ENCODE measurements around the gene CAST. TPM values are rescaled to one million over a fixed set of nuclear protein-coding genes. Genes with fewer than 3 reads are reported as not detected.

The CAST gene
- total and polyA plus RNA-seq, 2 donors (not counting 3 experiments of a cell fraction or from before 2014, with no cell fraction given), result 33.7 to 194 TPM

DNA sequence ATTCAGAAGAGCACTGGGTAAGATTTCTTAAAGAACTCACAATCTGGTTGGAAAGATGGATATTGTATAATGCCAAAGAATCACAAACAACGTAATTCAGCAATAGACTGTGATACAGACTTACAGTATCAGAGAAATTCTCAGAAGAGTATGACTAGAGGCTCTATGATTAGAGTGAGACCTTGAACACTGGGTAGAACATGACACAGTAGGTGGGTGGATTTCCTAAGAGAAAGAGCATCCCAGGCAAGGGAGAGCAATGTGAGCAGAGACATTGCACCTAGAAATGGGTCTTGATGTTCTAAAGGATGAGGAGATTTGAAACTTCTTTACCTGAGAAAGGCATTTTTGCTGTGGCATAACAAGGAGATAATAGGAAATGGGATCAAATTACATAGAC, 27.3 kb upstream of the CAST start:
- CTCF ChIA-PET, result interaction anchor here (1.1 to 1.5 kb wide), 2 partner anchors 10 to 27 kb away, joined by 3 to 7 read pairs; partner anchors contain the start of gene CAST
- POLR2A ChIA-PET, result no interaction called here
- H3K27me3 ChIP-seq (ENCODE audit: control insufficient read depth in 2 of 2, insufficient read depth in 2 of 2, low read length in 2 of 2), result no peaks in the 10 kb centered on the region
- H3K4me3 ChIP-seq (replicated peaks in 1 of 3; ENCODE audit: insufficient read depth in 1 of 3, low read depth in 1 of 3, low read length in 3 of 3), result no peak overlapping the region
- no peaks in the 10 kb centered on the region for H3K36me3 ChIP-seq (ENCODE audit: control insufficient read depth in 2 of 2, extremely low read depth in 1 of 2, insufficient read depth in 2 of 2, low read length in 2 of 2)
- H3K79me2 ChIP-seq (ENCODE audit: control insufficient read depth, insufficient read depth, low read length), result no peaks in the 10 kb centered on the region
- TF ChIP-seq POLR2A (IDR thresholded peaks at IDR 0.05; ENCODE audit: low read depth, low read length) (no peak), MYC (IDR thresholded peaks at IDR 0.05; ENCODE audit: low read depth, low read length) (no peak), FOS (IDR thresholded peaks at IDR 0.05; ENCODE audit: borderline replicate concordance, insufficient read depth, low read length) (no peak), EZH2 (IDR thresholded peaks at IDR 0.05; ENCODE audit: borderline replicate concordance, low read depth, low read length, severe bottlenecking) (no peak), JUN (IDR thresholded peaks at IDR 0.05; ENCODE audit: borderline replicate concordance, insufficient read depth, insufficient read length, low read depth) (no peak), POLR2AphosphoS5 (IDR thresholded peaks at IDR 0.05; ENCODE audit: insufficient read depth, low read depth, low read length) (no peak)
- TF ChIP-seq, protein P1, sequence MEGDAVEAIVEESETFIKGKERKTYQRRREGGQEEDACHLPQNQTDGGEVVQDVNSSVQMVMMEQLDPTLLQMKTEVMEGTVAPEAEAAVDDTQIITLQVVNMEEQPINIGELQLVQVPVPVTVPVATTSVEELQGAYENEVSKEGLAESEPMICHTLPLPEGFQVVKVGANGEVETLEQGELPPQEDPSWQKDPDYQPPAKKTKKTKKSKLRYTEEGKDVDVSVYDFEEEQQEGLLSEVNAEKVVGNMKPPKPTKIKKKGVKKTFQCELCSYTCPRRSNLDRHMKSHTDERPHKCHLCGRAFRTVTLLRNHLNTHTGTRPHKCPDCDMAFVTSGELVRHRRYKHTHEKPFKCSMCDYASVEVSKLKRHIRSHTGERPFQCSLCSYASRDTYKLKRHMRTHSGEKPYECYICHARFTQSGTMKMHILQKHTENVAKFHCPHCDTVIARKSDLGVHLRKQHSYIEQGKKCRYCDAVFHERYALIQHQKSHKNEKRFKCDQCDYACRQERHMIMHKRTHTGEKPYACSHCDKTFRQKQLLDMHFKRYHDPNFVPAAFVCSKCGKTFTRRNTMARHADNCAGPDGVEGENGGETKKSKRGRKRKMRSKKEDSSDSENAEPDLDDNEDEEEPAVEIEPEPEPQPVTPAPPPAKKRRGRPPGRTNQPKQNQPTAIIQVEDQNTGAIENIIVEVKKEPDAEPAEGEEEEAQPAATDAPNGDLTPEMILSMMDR (IDR thresholded peaks at IDR 0.05; ENCODE audit: extremely low read depth in 1 of 2, insufficient read depth in 1 of 2, low read depth in 1 of 2, low read length in 2 of 2), result no peak
- no peaks in the 10 kb centered on the region for H4K20me1 ChIP-seq (replicated peaks; ENCODE audit: control insufficient read depth, extremely low read depth, insufficient read depth, low read length)
- no peak overlapping the region for H3K4me2 ChIP-seq (ENCODE audit: insufficient read depth, low read length)
- no peak overlapping the region for H3K9ac ChIP-seq (replicated peaks; ENCODE audit: extremely low read depth, insufficient read depth, low read length)
- no peak for DNase-seq (ENCODE audit: low read depth, low spot score)
- FAIRE-seq, result no peak
- dilution Hi-C loops (cut with MboI; ENCODE audit: extremely low pct_ligation_motif_present, low sequenced_read_pairs), result no loop called here
- H3K9me1 ChIP-seq (replicated peaks; ENCODE audit: control insufficient read depth, extremely low read depth, insufficient read depth, low read length), result no peaks in the 10 kb centered on the region
- H3K9me3 ChIP-seq (replicated peaks; ENCODE audit: control insufficient read depth, insufficient read depth, low read length), result no peaks in the 10 kb centered on the region
- no peak overlapping the region for H3K27ac ChIP-seq (ENCODE audit: insufficient read depth, low read depth, low read length)
- no TSS peak for BruUV-seq (replicated peaks)
- intact Hi-C loops (cut with micrococcal nuclease), result no loop called here
- H3K4me1 ChIP-seq (ENCODE audit: control insufficient read depth, extremely low read depth, insufficient read depth, low read length), result peaks cover 4% of the 10 kb centered on the region
- H2AFZ ChIP-seq (ENCODE audit: low read depth, low read length), result no peak overlapping the region

Data from endothelial cell of umbilical vein (primary cell).